Measurements from ENCODE around the gene ARPC5.
A peak's percentile ranks its signal among the peaks of the same experiment; 100 is the strongest.

Gene ARPC5

GRCh38 chr1:183586455-183586854, 49.1 kb downstream of the ARPC5 start:
- no peak for DNase-seq (ENCODE audit: low spot score)

- DNase-seq (ENCODE audit: low spot score) = no peak
Measured at GRCh38 chr1:183585038-183585437, 50.5 kb downstream of the ARPC5 start.

- DNase-seq (ENCODE audit: low spot score) = no peak
Measured at GRCh38 chr1:183584147-183584546, 51.4 kb downstream of the ARPC5 start.

GRCh38 chr1:183583466-183583865, 52.1 kb downstream of the ARPC5 start:
- DNase-seq (ENCODE audit: low spot score) = no peak

- no peak for DNase-seq (ENCODE audit: low spot score)
Measured at GRCh38 chr1:183582021-183582713, 53.4 kb downstream of the ARPC5 start.

GRCh38 chr1:183580281-183580682, 55.3 kb downstream of the ARPC5 start:
- peak; percentile 75 for DNase-seq (ENCODE audit: low spot score)

- no peak for DNase-seq (ENCODE audit: low spot score)
Measured at GRCh38 chr1:183578856-183579255, 56.7 kb downstream of the ARPC5 start.

GRCh38 chr1:183577897-183578465, 57.6 kb downstream of the ARPC5 start:
- no peak for DNase-seq (ENCODE audit: low spot score)

- no peak for DNase-seq (ENCODE audit: low spot score)
Measured at GRCh38 chr1:183576537-183576936, 59.0 kb downstream of the ARPC5 start.

GRCh38 chr1:183575606-183576005, 60.0 kb downstream of the ARPC5 start:
- no peak for DNase-seq (ENCODE audit: low spot score)

- DNase-seq (ENCODE audit: low spot score) = no peak
Measured at GRCh38 chr1:183572721-183573120, 62.9 kb downstream of the ARPC5 start.

GRCh38 chr1:183571678-183572268, 63.8 kb downstream of the ARPC5 start:
- DNase-seq (ENCODE audit: low spot score) = no peak

Data from iPS-NIHi11 (cell line).